HepG2 (cell line): Measurements from ENCODE around the gene TTYH2. TPM values are rescaled to one million over a fixed set of nuclear protein-coding genes. Genes with fewer than 3 reads are reported as not detected.

ENCODE experiments used
- ATAC-seq: fragments of 200-7000 bp; cut with Tn5 transposase; 3 replicates; pipeline ENCODE4 v1.9.1; 2020; ENCODE audit warnings: mild to moderate bottlenecking, moderate library complexity
- BruUV-seq: library from RNA; stranded (reverse); fragments of 400-500 nt; replicated peaks from 2 replicates; lab custom pipeline; 2021; lab: Mats Ljungman, UMichigan
- CTCF ChIA-PET: fragments of 300-600 bp; formaldehyde crosslinking; extraction: SDS; loops from one replicate; lab custom pipeline; 2021; ENCODE audit warnings: low total read pairs, inconsistent platforms, low intra/inter-chr PET ratio; lab: Yijun Ruan, JAX
- POLR2A ChIA-PET: fragments of 350-600 bp; sonication (Branson Sonifier 250); formaldehyde crosslinking; loops from one replicate; lab custom pipeline; 2020; ENCODE audit warnings: antibody characterized with exemption, inconsistent platforms; lab: Yijun Ruan, JAX
- DNase-seq: peaks from one replicate; pipeline ENCODE4 v3.0.0-alpha.2; 2015; ENCODE audit warnings: low spot score
- FAIRE-seq: peaks from 3 replicates; lab custom pipeline; 2011; peaks lifted over from hg19 to GRCh38; lab: Jason Lieb, UNC
- H2AFZ ChIP-seq: one replicate; pipeline ENCODE4 v1.6.1; 2011; ENCODE audit warnings: low read length, inconsistent platforms
- H3K27ac ChIP-seq: fragments of 300-600 bp; 3 replicates; pipeline ENCODE4 v1.8.0; 2011; ENCODE audit warnings: mixed run types, mild to moderate bottlenecking, mixed read lengths, low read length, inconsistent platforms; ENCODE audit not compliant: insufficient read depth; ENCODE audit errors: extremely low read length
- H3K27me3 ChIP-seq, 2 experiments: fragments of 200-600 bp in 1 of 2; 2 replicates in 1 of 2; 3 replicates in 1 of 2; pipeline versions ENCODE4 v1.6.0 to v1.8.0; 2011; ENCODE audit warnings: low read length in 2 of 2, mild to moderate bottlenecking in 2 of 2, moderate library complexity in 2 of 2, inconsistent platforms in 1 of 2; ENCODE audit not compliant: insufficient read depth in 2 of 2, control insufficient read depth in 1 of 2
- H3K36me3 ChIP-seq, 2 experiments: fragments of 200-600 bp in 1 of 2; replicated peaks in 1 of 2; 2 replicates in 1 of 2; 3 replicates in 1 of 2; pipeline versions ENCODE4 v1.5.1 to v1.8.0; 2011; ENCODE audit warnings: low read length in 2 of 2, inconsistent platforms in 1 of 2; ENCODE audit not compliant: insufficient read depth in 2 of 2, control insufficient read depth in 1 of 2
- H3K4me1 ChIP-seq: 2 replicates; pipeline ENCODE4 v1.5.1; 2012; ENCODE audit warnings: low read length, inconsistent platforms; ENCODE audit not compliant: insufficient read depth
- H3K4me2 ChIP-seq: 2 replicates; pipeline ENCODE4 v1.6.0; 2011; ENCODE audit warnings: low read depth, low read length, inconsistent platforms
- H3K4me3 ChIP-seq, 3 experiments: fragments of 200-600 bp in 1 of 3; sonication (generic), shearing (Covaris generic) in 1 of 3; replicated peaks in 1 of 3; 2 replicates each; pipeline ENCODE4 v1.5.1; 2011 to 2016; ENCODE audit warnings: low read length in 3 of 3, inconsistent platforms in 2 of 3, low read depth in 2 of 3, mild to moderate bottlenecking in 2 of 3, control low read depth in 1 of 3, mixed read lengths in 1 of 3; ENCODE audit not compliant: insufficient read depth in 1 of 3
- H3K79me2 ChIP-seq: one replicate; pipeline ENCODE4 v1.6.1; 2011; ENCODE audit warnings: low read length, inconsistent platforms; ENCODE audit not compliant: insufficient read depth
- H3K9ac ChIP-seq: 2 replicates; pipeline ENCODE4 v1.6.0; 2011; ENCODE audit warnings: mild to moderate bottlenecking, low read depth, low read length, inconsistent platforms; ENCODE audit not compliant: insufficient read depth
- H3K9me3 ChIP-seq: 2 replicates; pipeline ENCODE4 v1.5.1; 2012; ENCODE audit warnings: mild to moderate bottlenecking, low read length
- H4K20me1 ChIP-seq: 2 replicates; pipeline ENCODE4 v1.6.0; 2011; ENCODE audit warnings: inconsistent platforms, mild to moderate bottlenecking, low read length, moderate library complexity; ENCODE audit not compliant: insufficient read depth
- CREB1 ChIP-seq, 2 experiments: fragments of 450-650 bp in 1 of 2; IDR thresholded peaks; 2 replicates each; pipeline ENCODE4 v1.6.1; 2016 to 2017; ENCODE audit warnings: control low read depth in 1 of 2, mild to moderate bottlenecking in 1 of 2, missing compliant biosample characterization in 1 of 2, missing genetic modification characterization in 1 of 2
- GATAD2A ChIP-seq: IDR thresholded peaks from 2 replicates; pipeline ENCODE4 v1.6.1; 2016
- NRL ChIP-seq: sonication (generic); formaldehyde crosslinking; IDR thresholded peaks from 2 replicates; pipeline ENCODE4 v1.5.0; 2020; ENCODE audit warnings: missing genetic modification reagents, mild to moderate bottlenecking, moderate library complexity, borderline replicate concordance
- SOX5 ChIP-seq: IDR thresholded peaks from 2 replicates; pipeline ENCODE4 v1.6.1; 2016; ENCODE audit warnings: borderline replicate concordance
- ZNF407 ChIP-seq: sonication (generic); formaldehyde crosslinking; IDR thresholded peaks from one replicate; pipeline ENCODE4 v1.5.1; 2020; ENCODE audit warnings: mild to moderate bottlenecking, missing genetic modification reagents; ENCODE audit errors: not compliant biosample characterization
- WGBS: methylation state at CpG from one replicate; pipeline ENCODE4 v1.1.6; 2017; ENCODE audit warnings: low lambda C conversion rate; 5-methylcytosine and 5-hydroxymethylcytosine counted together
- in situ Hi-C: cut with HindIII; loops from 2 replicates; pipeline ENCODE4 v1.10.0; 2017; ENCODE audit warnings: low pct_unique_long_range_greater_than_20kb; ENCODE audit not compliant: extremely low pct_ligation_motif_present
- intact Hi-C: fragments of 100-400 bp; cut with micrococcal nuclease; formaldehyde crosslinking; loops from one replicate; pipeline ENCODE4 v1.10.0; 2022; ENCODE audit not compliant: unreplicated experiment
- polyA plus RNA-seq, 8 experiments: library from polyadenylated mRNA; depleted of rRNA in 3 of 8; stranded (reverse) in 7 of 8; unstranded in 1 of 8; fragments of >200 nt; fragmentation: Illumina TruSeq in 4 of 8; extraction: Trizol in 4 of 8; gene quantifications; 2 replicates each; pipeline versions ENCODE4 v1.2.1 to v1.2.3, GENCODE V29; 2011 to 2016; ENCODE audit warnings: low read depth in 4 of 8, missing spikeins in 1 of 8, mixed read lengths in 1 of 8; ENCODE audit not compliant: insufficient read depth in 1 of 8
- total RNA-seq, 5 experiments: library from RNA; depleted of rRNA; stranded (reverse); fragments of >200 nt; fragmentation: Illumina TruSeq; extraction: Trizol; gene quantifications; 2 replicates each; pipeline ENCODE4 v1.2.3, GENCODE V29; 2016; ENCODE audit warnings: low read depth in 1 of 5
- TF ChIP-seq, protein P1 (sequence below): sonication (generic); formaldehyde crosslinking; IDR thresholded peaks from 2 replicates; pipeline ENCODE4 v1.4.0; 2020; ENCODE audit warnings: missing genetic modification reagents

TTYH2 gene
- total and polyA plus RNA-seq, 2 of the 13 experiments (the other 11 are each of a cell fraction or from before 2014, with no cell fraction given), result 0.77 to 0.96 TPM

GRCh38 chr17:74237321-74237720 is 23.9 kb downstream of the TTYH2 start:
- intact Hi-C loops, result no loop called here
- ChIA-PET CTCF (no interaction called here), POLR2A (interaction anchor here (0.6 kb wide), 1 partner anchor 59 kb away, joined by 3 read pairs; no protein-coding TSS in a partner anchor)
- no peak; the same call in 2 of the 3 replicates for ATAC-seq
- no peak for FAIRE-seq
- Histone ChIP-seq H4K20me1 (no peaks in the 10 kb centered on the region; the same call in 1 of the 2 replicates), H2AFZ (no peak overlapping the region), H3K9me3 (no peaks in the 10 kb centered on the region), H3K4me1 (no peaks in the 10 kb centered on the region), H3K27ac (no peak overlapping the region), H3K4me2 (no peak overlapping the region), H3K36me3 (no peaks in the 10 kb centered on the region), H3K79me2 (no peaks in the 10 kb centered on the region), H3K27me3 (peaks cover 2 to 3% of the 10 kb centered on the region in 2 experiments; a peak in 1 of 5 replicates), H3K9ac (no peak overlapping the region), H3K4me3 (no peak overlapping the region)
- in situ Hi-C loops, result no loop called here
- BruUV-seq, result no TSS peak
- DNase-seq, result no peak
- TF ChIP-seq CREB1 (IDR thresholded peaks at IDR 0.05), result no peak
- no peak for TF ChIP-seq CREB1 (CRISPR knock-in tag; IDR thresholded peaks at IDR 0.05)
- TF ChIP-seq, protein P1, sequence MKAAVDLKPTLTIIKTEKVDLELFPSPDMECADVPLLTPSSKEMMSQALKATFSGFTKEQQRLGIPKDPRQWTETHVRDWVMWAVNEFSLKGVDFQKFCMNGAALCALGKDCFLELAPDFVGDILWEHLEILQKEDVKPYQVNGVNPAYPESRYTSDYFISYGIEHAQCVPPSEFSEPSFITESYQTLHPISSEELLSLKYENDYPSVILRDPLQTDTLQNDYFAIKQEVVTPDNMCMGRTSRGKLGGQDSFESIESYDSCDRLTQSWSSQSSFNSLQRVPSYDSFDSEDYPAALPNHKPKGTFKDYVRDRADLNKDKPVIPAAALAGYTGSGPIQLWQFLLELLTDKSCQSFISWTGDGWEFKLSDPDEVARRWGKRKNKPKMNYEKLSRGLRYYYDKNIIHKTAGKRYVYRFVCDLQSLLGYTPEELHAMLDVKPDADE (CRISPR knock-in tag), result no peak
- TF ChIP-seq NRL (CRISPR knock-in tag), result no peak
- no peak for TF ChIP-seq SOX5 (CRISPR knock-in tag)
- TF ChIP-seq ZNF407 (CRISPR knock-in tag), result no peak
- TF ChIP-seq GATAD2A (CRISPR knock-in tag), result no peak
- WGBS, result 55% methylated on average over 12 of the region's 12 CpGs
